Caco-2 (cell line): ENCODE data around the gene SEMA3A. TPM values are rescaled to one million over a fixed set of nuclear protein-coding genes. Genes with fewer than 3 reads are reported as not detected.
A peak's percentile ranks its signal among the peaks of the same experiment; 100 is the strongest.

ENCODE experiments used
- BruUV-seq: library from RNA; stranded (reverse); fragments of 400-500 nt; replicated peaks from 2 replicates; lab custom pipeline; 2021; lab: Mats Ljungman, UMichigan
- CTCF ChIA-PET: fragments of 300-600 bp; sonication (Branson Sonifier 250); formaldehyde crosslinking; loops from one replicate; lab custom pipeline; 2022; ENCODE audit warnings: antibody characterized with exemption; lab: Charles Lee
- POLR2A ChIA-PET: fragments of 300-600 bp; sonication (Branson Sonifier 250); formaldehyde crosslinking; loops from one replicate; lab custom pipeline; 2022; ENCODE audit warnings: antibody characterized with exemption; lab: Charles Lee
- DNase-seq, 2 experiments: peaks; one replicate each; pipeline versions ENCODE4 v3.0.0 to v3.0.0-alpha.2; 2020 to 2022
- H3K27me3 ChIP-seq: replicated peaks from 2 replicates; pipeline ENCODE4 v1.6.0; 2011; ENCODE audit warnings: low read length; ENCODE audit not compliant: control insufficient read depth, insufficient read depth
- H3K36me3 ChIP-seq: 2 replicates; pipeline ENCODE4 v1.5.1; 2011; ENCODE audit warnings: low read length; ENCODE audit not compliant: control insufficient read depth, insufficient read depth
- H3K4me1 ChIP-seq: fragments of 250-450 bp; sonication (Bioruptor Pico); 2 replicates; pipeline ENCODE4 v1.5.1; 2020; ENCODE audit warnings: mild to moderate bottlenecking
- H3K4me3 ChIP-seq: 2 replicates; pipeline ENCODE4 v1.5.1; 2011; ENCODE audit warnings: low read depth, mild to moderate bottlenecking, control low read depth, low read length
- H3K9me3 ChIP-seq: fragments of 250-450 bp; sonication (Bioruptor Pico); 2 replicates; pipeline ENCODE4 v1.5.1; 2020; ENCODE audit warnings: mild to moderate bottlenecking, moderate library complexity
- H3K27ac Mint-ChIP-seq: one replicate; pipeline ENCODE4 v1.8.0; 2022; ENCODE audit warnings: mixed read lengths; ENCODE audit not compliant: unreplicated experiment
- H3K27me3 Mint-ChIP-seq: one replicate; pipeline ENCODE4 v1.8.0; 2022; ENCODE audit warnings: mixed read lengths; ENCODE audit not compliant: insufficient read depth, unreplicated experiment
- H3K36me3 Mint-ChIP-seq: one replicate; pipeline ENCODE4 v1.8.0; 2022; ENCODE audit warnings: mild to moderate bottlenecking, mixed read lengths; ENCODE audit not compliant: insufficient read depth, unreplicated experiment
- H3K4me1 Mint-ChIP-seq: one replicate; pipeline ENCODE4 v1.8.0; 2022; ENCODE audit warnings: low read depth, mixed read lengths; ENCODE audit not compliant: unreplicated experiment
- H3K4me3 Mint-ChIP-seq: one replicate; pipeline ENCODE4 v1.8.0; 2022; ENCODE audit warnings: mild to moderate bottlenecking, moderate library complexity, mixed read lengths; ENCODE audit not compliant: unreplicated experiment
- H3K9me3 Mint-ChIP-seq: one replicate; pipeline ENCODE4 v1.8.0; 2022; ENCODE audit warnings: mixed read lengths; ENCODE audit not compliant: unreplicated experiment
- CTCF ChIP-seq, 2 experiments: fragments of 200-600 bp in 1 of 2; IDR thresholded peaks; 1 replicate in 1 of 2; 2 replicates in 1 of 2; pipeline versions ENCODE4 v1.5.1 to v1.8.0; 2011 to 2022; ENCODE audit warnings: antibody characterized with exemption in 1 of 2, control low read depth in 1 of 2, inconsistent platforms in 1 of 2, low read depth in 1 of 2, low read length in 1 of 2, mild to moderate bottlenecking in 1 of 2, moderate library complexity in 1 of 2; ENCODE audit not compliant: insufficient read depth in 1 of 2, severe bottlenecking in 1 of 2, unreplicated experiment in 1 of 2
- intact Hi-C: fragments of 100-400 bp; cut with micrococcal nuclease; formaldehyde crosslinking; loops from one replicate; pipeline ENCODE4 v1.10.0; 2022; ENCODE audit not compliant: unreplicated experiment
- total RNA-seq: library from RNA; stranded (reverse); gene quantifications from 2 replicates; pipeline ENCODE4 v1.2.3, GENCODE V29; 2022

Gene SEMA3A
- total RNA-seq, 1 experiment from 2014 or later, result 55.1 TPM

DNA sequence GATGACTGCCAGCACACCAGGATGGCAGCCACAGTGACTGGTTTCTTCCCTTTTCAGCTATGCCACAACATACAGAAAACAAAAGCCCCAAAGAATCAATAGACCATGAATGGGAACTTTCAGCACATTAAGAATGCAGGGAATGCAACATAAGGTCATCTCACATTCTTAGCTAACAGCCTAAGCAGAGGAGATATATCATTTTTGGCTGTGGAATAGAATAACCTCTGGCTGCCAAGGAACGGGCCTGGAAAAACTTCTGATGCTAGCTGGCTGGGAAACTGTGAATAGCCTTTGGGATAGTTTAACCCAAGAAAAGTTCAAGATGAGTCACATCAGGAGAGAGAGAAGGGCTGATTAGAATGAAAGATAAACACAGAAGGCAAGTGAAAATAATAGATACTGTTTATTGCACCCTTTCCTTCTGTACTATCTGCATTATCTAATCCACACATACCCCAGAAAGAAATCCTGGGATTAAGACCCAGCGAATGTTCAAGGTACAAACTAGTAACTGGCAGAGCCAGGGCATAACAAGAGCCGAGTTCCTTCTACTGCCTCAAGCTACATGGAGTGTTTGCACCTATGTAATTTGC lies 169.2 kb downstream of the SEMA3A start:
- H3K9me3 Mint-ChIP-seq, result peaks cover 9% of the 10 kb centered on the region
- peak overlapping the region; percentile 84 for H3K27ac Mint-ChIP-seq
- no peak for TF ChIP-seq CTCF (IDR thresholded peaks at IDR 0.05; ENCODE audit: insufficient read depth in 1 of 2, low read depth in 1 of 2, low read length in 1 of 2, severe bottlenecking in 1 of 2, unreplicated experiment in 1 of 2)
- H3K9me3 ChIP-seq, result no peaks in the 10 kb centered on the region; the same call in 1 of the 2 replicates
- peaks cover 47% of the 10 kb centered on the region for H3K36me3 Mint-ChIP-seq
- peaks cover 70% of the 10 kb centered on the region for H3K4me1 ChIP-seq
- no TSS peak for BruUV-seq
- peak; percentile 75 to 86 for DNase-seq
- intact Hi-C loops, result loop anchor here (1.0 to 2.0 kb wide), 3 partner anchors 19 to 163 kb away; no protein-coding TSS in a partner anchor
- peaks cover 31% of the 10 kb centered on the region for H3K4me1 Mint-ChIP-seq
- H3K27me3 Mint-ChIP-seq, result no peaks in the 10 kb centered on the region
- H3K36me3 ChIP-seq, result no peaks in the 10 kb centered on the region; the same call in none of the 2 replicates
- CTCF ChIA-PET, result no interaction called here
- POLR2A ChIA-PET, result no interaction called here
- H3K4me3 Mint-ChIP-seq, result no peak overlapping the region
- no peak overlapping the region for H3K4me3 ChIP-seq
- no peaks in the 10 kb centered on the region for H3K27me3 ChIP-seq

DNA sequence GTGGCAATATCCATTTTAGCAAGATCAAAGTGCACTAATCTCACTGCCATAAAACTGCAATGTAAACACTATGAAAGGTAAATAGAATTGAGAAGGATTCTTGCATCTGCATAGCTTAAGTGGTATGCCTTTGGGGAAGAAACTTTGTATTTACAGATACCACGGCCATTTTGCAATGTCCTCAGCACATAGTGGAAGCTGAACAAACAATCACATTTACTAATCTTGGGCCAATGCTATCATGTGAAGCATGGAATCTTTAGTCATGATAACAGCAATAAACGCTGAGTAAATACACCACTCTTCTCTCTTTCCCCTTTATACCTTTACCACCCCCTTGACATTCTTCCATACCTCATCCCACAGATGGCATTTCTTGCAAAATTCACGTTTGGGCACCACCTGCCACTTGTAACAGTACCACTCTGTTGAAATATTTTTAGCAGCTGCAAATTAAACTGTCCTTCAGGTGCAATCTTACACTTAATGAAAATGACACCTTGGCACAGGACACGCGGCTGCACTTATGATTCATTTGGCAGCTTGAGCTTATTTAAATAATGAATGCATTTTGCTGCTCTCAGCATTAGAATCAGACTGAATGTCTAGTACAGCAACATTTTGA lies 171.8 kb downstream of the SEMA3A start:
- TF ChIP-seq CTCF (IDR thresholded peaks at IDR 0.05; ENCODE audit: insufficient read depth in 1 of 2, low read depth in 1 of 2, low read length in 1 of 2, severe bottlenecking in 1 of 2, unreplicated experiment in 1 of 2), result no peak
- Mint-ChIP-seq H3K4me1 (peaks cover 27% of the 10 kb centered on the region), H3K9me3 (peaks cover 4% of the 10 kb centered on the region), H3K27me3 (no peaks in the 10 kb centered on the region), H3K27ac (peak overlapping the region; percentile 14), H3K36me3 (peaks cover 40% of the 10 kb centered on the region), H3K4me3 (no peak overlapping the region)
- peak; percentile 84 to 85 for DNase-seq
- POLR2A ChIA-PET, result no interaction called here
- no TSS peak for BruUV-seq
- H3K36me3 ChIP-seq, result no peaks in the 10 kb centered on the region; the same call in none of the 2 replicates
- no peak overlapping the region for H3K4me3 ChIP-seq
- peaks cover 75% of the 10 kb centered on the region for H3K4me1 ChIP-seq
- intact Hi-C loops, result loop anchor here (1.0 kb wide), 7 partner anchors 20 to 507 kb away; no protein-coding TSS in a partner anchor
- no peaks in the 10 kb centered on the region; the same call in 1 of the 2 replicates for H3K9me3 ChIP-seq
- CTCF ChIA-PET, result interaction anchor here (1.0 kb wide), 1 partner anchor 506 kb away, joined by 3 read pairs; no protein-coding TSS in a partner anchor
- no peaks in the 10 kb centered on the region for H3K27me3 ChIP-seq

DNA sequence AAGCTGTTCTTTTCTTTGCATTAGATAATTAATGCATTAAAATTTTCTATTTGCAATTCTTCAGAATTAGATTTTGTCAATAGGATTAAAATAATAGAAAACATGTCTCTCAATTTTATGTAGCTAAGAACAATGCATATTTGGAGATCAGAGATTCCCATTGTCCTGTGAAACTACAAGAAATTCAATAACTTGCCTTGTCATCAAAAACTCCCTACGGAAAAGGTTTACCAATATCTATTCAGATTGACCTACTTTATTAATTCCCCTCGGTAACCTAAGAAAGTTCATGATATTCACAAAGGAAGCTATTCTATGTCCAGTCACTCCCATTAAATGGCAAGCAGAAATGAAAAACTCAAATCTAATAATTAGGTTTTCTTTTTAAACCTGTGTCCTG lies 172.6 kb downstream of the SEMA3A start:
- DNase-seq, result no peak
- Histone ChIP-seq H3K27me3 (no peaks in the 10 kb centered on the region), H3K4me3 (no peak overlapping the region), H3K36me3 (no peaks in the 10 kb centered on the region; the same call in none of the 2 replicates), H3K4me1 (peaks cover 68% of the 10 kb centered on the region), H3K9me3 (no peaks in the 10 kb centered on the region)
- TF ChIP-seq CTCF (IDR thresholded peaks at IDR 0.05; ENCODE audit: insufficient read depth in 1 of 2, low read depth in 1 of 2, low read length in 1 of 2, severe bottlenecking in 1 of 2, unreplicated experiment in 1 of 2), result no peak
- H3K27me3 Mint-ChIP-seq, result no peaks in the 10 kb centered on the region
- H3K36me3 Mint-ChIP-seq, result peaks cover 36% of the 10 kb centered on the region
- ChIA-PET CTCF (interaction anchor here (1.0 kb wide), 1 partner anchor 507 kb away, joined by 3 read pairs; no protein-coding TSS in a partner anchor), POLR2A (no interaction called here)
- intact Hi-C loops, result loop anchor here (1.0 kb wide), 7 partner anchors 20 to 507 kb away; no protein-coding TSS in a partner anchor
- H3K27ac Mint-ChIP-seq, result no peak overlapping the region
- no TSS peak for BruUV-seq
- peaks cover 25% of the 10 kb centered on the region for H3K4me1 Mint-ChIP-seq
- H3K9me3 Mint-ChIP-seq, result no peaks in the 10 kb centered on the region
- H3K4me3 Mint-ChIP-seq, result no peak overlapping the region
